GM23248 (cell line): ENCODE results near the gene CD58. TPM values are rescaled to one million over a fixed set of nuclear protein-coding genes. Genes with fewer than 3 reads are reported as not detected.

Source experiments
- DNase-seq: peaks from one replicate; pipeline ENCODE4 v3.0.0-alpha.2; 2015
- H2AFZ ChIP-seq: fragments of 200-600 bp; sonication (generic); 2 replicates; pipeline ENCODE4 v1.6.1; 2016; ENCODE audit warnings: antibody characterized with exemption
- H3F3A ChIP-seq: fragments of 200-600 bp; sonication (generic); 2 replicates; pipeline ENCODE4 v1.6.1; 2016; ENCODE audit warnings: mild to moderate bottlenecking, antibody characterized with exemption, mixed run types; ENCODE audit not compliant: insufficient read depth
- H3K27ac ChIP-seq: fragments of 200-600 bp; sonication (generic); 2 replicates; pipeline ENCODE4 v1.5.1; 2016; ENCODE audit warnings: mild to moderate bottlenecking
- H3K27me3 ChIP-seq: fragments of 200-600 bp; sonication (generic); replicated peaks from 2 replicates; pipeline ENCODE4 v1.6.1; 2016; ENCODE audit warnings: mild to moderate bottlenecking; ENCODE audit not compliant: insufficient read depth
- H3K36me3 ChIP-seq: fragments of 200-600 bp; sonication (generic); 2 replicates; pipeline ENCODE4 v1.6.1; 2016; ENCODE audit warnings: low read depth, mild to moderate bottlenecking
- H3K4me1 ChIP-seq: fragments of 200-600 bp; sonication (generic); 2 replicates; pipeline ENCODE4 v1.6.1; 2016; ENCODE audit warnings: mild to moderate bottlenecking; ENCODE audit not compliant: insufficient read depth
- H3K4me2 ChIP-seq: fragments of 200-600 bp; sonication (generic); one replicate; pipeline ENCODE4 v1.6.1; 2016; ENCODE audit warnings: mild to moderate bottlenecking; ENCODE audit not compliant: unreplicated experiment
- H3K4me3 ChIP-seq: fragments of 200-600 bp; sonication (generic); 2 replicates; pipeline ENCODE4 v1.5.1; 2016; ENCODE audit warnings: mild to moderate bottlenecking
- H3K79me2 ChIP-seq: fragments of 200-600 bp; sonication (generic); 2 replicates; pipeline ENCODE4 v1.6.1; 2016; ENCODE audit warnings: mild to moderate bottlenecking; ENCODE audit not compliant: insufficient read depth
- H3K9ac ChIP-seq: fragments of 200-600 bp; sonication (generic); 2 replicates; pipeline ENCODE4 v1.6.1; 2016; ENCODE audit warnings: mild to moderate bottlenecking
- H3K9me2 ChIP-seq: fragments of 200-600 bp; sonication (generic); 2 replicates; pipeline ENCODE4 v1.6.1; 2016; ENCODE audit warnings: mixed run types, mild to moderate bottlenecking, moderate library complexity; ENCODE audit not compliant: insufficient read depth
- H3K9me3 ChIP-seq: fragments of 200-600 bp; sonication (generic); one replicate; pipeline ENCODE4 v1.6.1; 2017; ENCODE audit warnings: low read depth
- H4K20me1 ChIP-seq: fragments of 200-600 bp; sonication (generic); 2 replicates; pipeline ENCODE4 v1.6.0; 2016; ENCODE audit not compliant: insufficient read depth
- EZH2 ChIP-seq: fragments of 200-600 bp; sonication (generic); IDR thresholded peaks from 2 replicates; pipeline ENCODE4 v1.6.1; 2018; ENCODE audit warnings: antibody characterized with exemption, mild to moderate bottlenecking; ENCODE audit not compliant: insufficient read depth, poor library complexity, severe bottlenecking
- EZH2phosphoT487 ChIP-seq: fragments of 200-600 bp; sonication (generic); IDR thresholded peaks from 2 replicates; pipeline ENCODE4 v1.6.1; 2018; ENCODE audit warnings: antibody characterized with exemption, moderate library complexity, mild to moderate bottlenecking, low read depth; ENCODE audit not compliant: insufficient read depth
- WGBS, 2 experiments: methylation state at CpG; one replicate each; pipeline ENCODE4 v1.1.6; 2015 to 2017; ENCODE audit warnings: low lambda C conversion rate in 2 of 2, low coverage in 1 of 2; ENCODE audit errors: missing lambda C conversion rate in 2 of 2; 5-methylcytosine and 5-hydroxymethylcytosine counted together
- in situ Hi-C: fragments of 300-500 bp; cut with MboI; formaldehyde crosslinking; loops from 2 replicates; pipeline ENCODE4 v1.15.0; 2020
- polyA plus RNA-seq: library from polyadenylated mRNA; unstranded; fragments of >200 nt; fragmentation: Nextera tagmentation; extraction: Ambion mirVana; gene quantifications from 2 replicates; pipeline ENCODE4 v1.2.1, GENCODE V29; 2016
- total RNA-seq: library from RNA; depleted of rRNA; stranded (reverse); fragments of >200 nt; shearing (Covaris generic); gene quantifications from 2 replicates; pipeline ENCODE4 v1.2.3, GENCODE V29; 2014

CD58 gene
- total and polyA plus RNA-seq, 2 experiments from 2014 or later = 14.1 to 30.0 TPM

DNA sequence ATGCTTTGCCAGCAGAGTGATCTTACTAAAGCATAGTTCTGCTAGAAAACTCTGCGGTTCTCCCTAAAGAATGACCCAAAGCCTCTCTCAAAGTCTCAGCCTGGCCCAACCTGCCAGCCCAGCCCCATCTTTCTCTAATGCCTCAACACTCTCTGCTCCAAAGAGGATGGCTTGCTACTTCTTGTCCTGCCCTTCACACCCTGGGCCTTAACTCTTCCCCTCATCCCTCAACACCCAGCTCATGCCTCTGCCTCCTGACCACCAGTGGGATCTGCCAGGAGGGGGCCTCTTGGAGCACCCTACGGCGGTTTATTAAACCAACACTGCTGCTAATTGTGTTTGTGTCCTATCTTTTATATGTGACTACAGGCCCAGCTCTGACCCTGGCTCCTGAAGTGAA, 52.4 kb downstream of the CD58 start:
- no peak overlapping the region for H3K4me3 ChIP-seq
- H4K20me1 ChIP-seq = no peaks in the 10 kb centered on the region
- no peak overlapping the region for H2AFZ ChIP-seq
- no peak overlapping the region for H3K27ac ChIP-seq
- TF ChIP-seq EZH2phosphoT487 (no peak), EZH2 (no peak)
- 94 to 96% methylated on average over 3 of the region's 3 CpGs for WGBS, 2 experiments
- in situ Hi-C loops = no loop called here
- peaks cover 9% of the 10 kb centered on the region; the same call in 1 of the 2 replicates for H3F3A ChIP-seq
- peaks cover 11% of the 10 kb centered on the region for H3K4me1 ChIP-seq
- no peaks in the 10 kb centered on the region for H3K9me2 ChIP-seq
- H3K4me2 ChIP-seq = no peak overlapping the region
- no peaks in the 10 kb centered on the region for H3K9me3 ChIP-seq
- H3K79me2 ChIP-seq = no peaks in the 10 kb centered on the region
- no peak overlapping the region for H3K9ac ChIP-seq
- H3K36me3 ChIP-seq = no peaks in the 10 kb centered on the region
- DNase-seq = no peak
- H3K27me3 ChIP-seq = no peaks in the 10 kb centered on the region

DNA sequence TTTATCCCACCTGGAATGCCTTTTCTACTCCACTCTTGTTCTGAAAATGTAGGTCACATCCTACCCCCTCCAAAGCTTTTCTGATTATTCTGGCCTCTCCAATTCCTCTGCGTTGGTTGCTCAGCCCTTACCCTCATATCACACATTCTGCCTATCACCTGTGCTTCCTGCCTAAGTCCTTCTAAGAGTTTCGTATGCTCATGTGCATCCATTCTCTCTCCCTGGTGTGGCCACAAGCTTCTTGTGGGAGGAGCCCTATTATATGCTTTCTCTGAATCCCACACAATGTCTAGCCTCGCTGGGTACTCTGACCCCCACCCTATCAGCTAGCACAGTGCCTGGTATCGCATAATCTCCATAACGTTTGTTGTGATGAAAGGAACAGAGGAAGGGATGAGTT, 54.2 kb downstream of the CD58 start:
- no peak overlapping the region for H3K4me3 ChIP-seq
- in situ Hi-C loops = no loop called here
- WGBS, 2 experiments = 81 to 83% methylated on average over 5 of the region's 5 CpGs

DNA sequence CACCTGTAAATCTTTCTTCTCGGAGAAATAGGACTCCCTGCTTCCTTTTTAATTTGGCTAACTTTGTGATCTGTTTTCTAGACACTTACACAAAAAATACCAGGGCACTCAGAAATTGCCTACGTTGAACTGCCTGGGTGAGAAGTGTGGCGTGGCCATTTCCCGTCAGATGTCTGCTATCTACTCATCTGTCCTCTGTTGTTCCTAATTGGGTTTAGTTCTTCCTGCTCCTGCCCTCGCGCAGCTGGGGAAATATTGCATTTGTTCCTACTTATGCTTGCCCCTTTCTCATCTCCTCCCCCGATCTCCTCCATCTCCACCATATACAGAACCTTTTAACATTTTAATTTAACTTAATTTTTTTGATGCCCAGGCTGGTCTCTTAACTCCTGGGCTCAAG, 55.1 kb downstream of the CD58 start:
- Histone ChIP-seq H3F3A (no peaks in the 10 kb centered on the region), H3K9me2 (no peaks in the 10 kb centered on the region), H3K4me3 (no peak overlapping the region), H2AFZ (no peak overlapping the region), H3K79me2 (no peaks in the 10 kb centered on the region), H3K27me3 (no peaks in the 10 kb centered on the region), H3K9ac (no peak overlapping the region), H3K4me1 (peaks cover under 1% of the 10 kb centered on the region; the same call in 1 of the 2 replicates), H3K36me3 (no peaks in the 10 kb centered on the region), H3K27ac (no peak overlapping the region), H3K4me2 (no peak overlapping the region), H4K20me1 (no peaks in the 10 kb centered on the region), H3K9me3 (no peaks in the 10 kb centered on the region)
- 94 to 95% methylated on average over 7 of the region's 7 CpGs for WGBS, 2 experiments
- TF ChIP-seq EZH2 (no peak), EZH2phosphoT487 (no peak)
- no peak for DNase-seq
- in situ Hi-C loops = no loop called here

More for the DNA sequence above, 54.2 kb downstream of the CD58 start:
- no peaks in the 10 kb centered on the region for H3K9me3 ChIP-seq
- DNase-seq = no peak
- no peak overlapping the region for H2AFZ ChIP-seq
- no peak for TF ChIP-seq EZH2
- no peak for TF ChIP-seq EZH2phosphoT487
- H3K27ac ChIP-seq = no peak overlapping the region
- no peak overlapping the region for H3K9ac ChIP-seq
- H3K4me2 ChIP-seq = no peak overlapping the region
- peaks cover 10% of the 10 kb centered on the region for H3K4me1 ChIP-seq
- H3K27me3 ChIP-seq = no peaks in the 10 kb centered on the region
- H3F3A ChIP-seq = peaks cover 3% of the 10 kb centered on the region; the same call in 1 of the 2 replicates
- no peaks in the 10 kb centered on the region for H4K20me1 ChIP-seq
- H3K79me2 ChIP-seq = no peaks in the 10 kb centered on the region
- no peaks in the 10 kb centered on the region for H3K36me3 ChIP-seq
- no peaks in the 10 kb centered on the region for H3K9me2 ChIP-seq

DNA sequence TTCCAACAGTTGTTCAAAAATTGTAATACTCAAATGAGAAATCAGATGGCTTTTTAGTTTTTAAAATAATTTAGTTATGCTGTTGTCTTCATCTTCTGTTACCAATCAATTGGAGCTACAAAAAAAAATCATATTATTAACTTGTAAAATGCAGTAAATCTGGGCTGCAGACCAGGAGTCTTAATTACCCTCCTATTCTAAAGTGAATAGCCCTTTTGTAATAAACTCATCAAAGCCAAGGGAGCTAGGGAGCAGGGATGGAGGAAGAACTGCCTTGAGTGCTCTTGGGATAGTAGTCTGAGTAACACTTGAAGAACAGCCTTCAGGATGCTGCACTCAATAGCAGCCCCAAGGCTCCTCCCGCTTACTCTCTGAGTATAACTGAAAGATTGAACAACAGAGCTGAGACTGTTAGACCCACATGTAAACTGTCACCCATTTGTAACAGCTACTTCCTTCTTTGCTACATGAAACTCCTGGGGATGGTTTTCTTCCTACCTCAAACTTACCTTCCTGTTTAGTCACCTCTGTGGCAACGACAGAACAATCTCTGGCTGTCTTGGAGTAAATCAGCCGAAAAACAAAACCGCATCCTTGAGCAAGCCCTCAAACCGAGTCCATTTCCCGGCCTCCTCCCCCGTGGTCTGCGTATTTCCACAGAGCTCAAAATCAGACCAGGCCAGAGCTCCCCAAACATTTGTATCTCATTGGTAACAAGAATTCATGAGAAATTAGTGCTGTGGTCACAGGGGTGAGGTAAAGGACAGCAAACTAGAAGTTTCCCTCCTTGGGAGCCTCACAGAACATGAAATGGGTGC, 55.9 kb downstream of the CD58 start:
- H3K4me2 ChIP-seq = no peak overlapping the region
- WGBS, 2 experiments = 88 to 89% methylated on average over 8 of the region's 8 CpGs
- in situ Hi-C loops = no loop called here
- H4K20me1 ChIP-seq = no peaks in the 10 kb centered on the region
- H3K9me2 ChIP-seq = no peaks in the 10 kb centered on the region
- no peak overlapping the region for H3K9ac ChIP-seq
- no peaks in the 10 kb centered on the region for H3K27me3 ChIP-seq
- no peak overlapping the region for H2AFZ ChIP-seq
- no peak for DNase-seq
- H3K36me3 ChIP-seq = no peaks in the 10 kb centered on the region
- no peak overlapping the region for H3K27ac ChIP-seq
- H3K4me1 ChIP-seq = peaks cover 4% of the 10 kb centered on the region
- H3K9me3 ChIP-seq = no peaks in the 10 kb centered on the region
- H3F3A ChIP-seq = peaks cover under 1% of the 10 kb centered on the region; the same call in 1 of the 2 replicates
- no peaks in the 10 kb centered on the region for H3K79me2 ChIP-seq
- TF ChIP-seq EZH2phosphoT487 (no peak), EZH2 (no peak)
- no peak overlapping the region for H3K4me3 ChIP-seq
